A549 (cell line): ENCODE results near the gene PRRT4.

Source experiments
- CEBPB ChIP-seq, 2 experiments: fragments of >200 bp in 1 of 2; sonication (Bioruptor Twin) in 1 of 2; formaldehyde crosslinking in 1 of 2; IDR thresholded peaks; 2 replicates each; pipeline ENCODE4 v1.6.1; 2012 to 2016
- CTCF ChIP-seq: fragments of >200 bp; sonication (Bioruptor Twin); formaldehyde crosslinking; IDR thresholded peaks from 3 replicates; pipeline ENCODE4 v1.5.1; 2016
- EP300 ChIP-seq, 2 experiments: fragments of >200 bp; sonication (Bioruptor Twin); formaldehyde crosslinking; IDR thresholded peaks; 2 replicates in 1 of 2; 3 replicates in 1 of 2; pipeline ENCODE4 v1.6.1; 2016 to 2017
- HDAC2 ChIP-seq: fragments of 200-600 bp; sonication (generic); IDR thresholded peaks from 2 replicates; pipeline ENCODE4 v1.6.1; 2016
- MYC ChIP-seq: IDR thresholded peaks from 2 replicates; pipeline ENCODE4 v1.6.1; 2012; ENCODE audit warnings: mild to moderate bottlenecking, inconsistent platforms, low read length, improper control_type of control experiment, borderline replicate concordance
- NPAS2 ChIP-seq: fragments of 250-450 bp; sonication (Bioruptor Pico); IDR thresholded peaks from 2 replicates; pipeline ENCODE4 v1.8.0; 2022; ENCODE audit warnings: mild to moderate bottlenecking, moderate library complexity, borderline replicate concordance
- POLR2A ChIP-seq: IDR thresholded peaks from 2 replicates; pipeline ENCODE4 v1.6.1; 2012; ENCODE audit warnings: mild to moderate bottlenecking, low read length
- RAD21 ChIP-seq, 2 experiments: fragments of >200 bp in 1 of 2; sonication (Bioruptor Twin) in 1 of 2; formaldehyde crosslinking in 1 of 2; IDR thresholded peaks in 1 of 2; conservative IDR thresholded peaks in 1 of 2; 2 replicates in 1 of 2; 3 replicates in 1 of 2; pipeline ENCODE4 v1.6.1; 2012 to 2018; ENCODE audit warnings: inconsistent platforms in 1 of 2
- REST ChIP-seq: fragments of 200-600 bp; sonication (generic); IDR thresholded peaks from 2 replicates; pipeline ENCODE4 v1.6.1; 2016; ENCODE audit warnings: antibody characterized with exemption, mild to moderate bottlenecking, moderate library complexity
- TF ChIP-seq, protein P1 (sequence below): IDR thresholded peaks from 2 replicates; pipeline ENCODE4 v1.6.1; 2012
- TF ChIP-seq, protein P2 (sequence below): fragments of >200 bp; sonication (Bioruptor Twin); formaldehyde crosslinking; IDR thresholded peaks from 3 replicates; pipeline ENCODE4 v1.6.1; 2016

DNA sequence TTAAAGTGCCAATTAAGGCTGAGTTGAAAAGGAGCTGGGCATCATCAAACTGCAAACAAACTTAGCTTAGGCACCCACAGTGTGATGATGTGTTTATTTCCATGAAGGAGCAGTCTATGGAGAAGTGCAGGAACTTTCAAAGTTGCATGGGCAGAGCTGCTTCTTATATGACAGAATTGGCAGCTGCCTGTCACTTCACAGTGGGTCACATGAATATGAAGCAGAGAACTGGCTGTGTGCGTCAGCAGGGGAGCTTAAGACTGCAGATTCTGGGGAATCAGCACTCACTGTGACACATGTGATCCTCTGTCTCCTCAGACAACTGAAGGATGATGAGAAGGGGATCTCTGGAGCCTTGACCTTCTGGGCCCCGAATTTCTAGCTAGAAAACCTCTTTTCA, 54.4 kb downstream of the PRRT4 start:
- no peak for TF ChIP-seq MYC
- TF ChIP-seq, protein P1, sequence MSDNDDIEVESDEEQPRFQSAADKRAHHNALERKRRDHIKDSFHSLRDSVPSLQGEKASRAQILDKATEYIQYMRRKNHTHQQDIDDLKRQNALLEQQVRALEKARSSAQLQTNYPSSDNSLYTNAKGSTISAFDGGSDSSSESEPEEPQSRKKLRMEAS = no peak
- TF ChIP-seq, protein P2, sequence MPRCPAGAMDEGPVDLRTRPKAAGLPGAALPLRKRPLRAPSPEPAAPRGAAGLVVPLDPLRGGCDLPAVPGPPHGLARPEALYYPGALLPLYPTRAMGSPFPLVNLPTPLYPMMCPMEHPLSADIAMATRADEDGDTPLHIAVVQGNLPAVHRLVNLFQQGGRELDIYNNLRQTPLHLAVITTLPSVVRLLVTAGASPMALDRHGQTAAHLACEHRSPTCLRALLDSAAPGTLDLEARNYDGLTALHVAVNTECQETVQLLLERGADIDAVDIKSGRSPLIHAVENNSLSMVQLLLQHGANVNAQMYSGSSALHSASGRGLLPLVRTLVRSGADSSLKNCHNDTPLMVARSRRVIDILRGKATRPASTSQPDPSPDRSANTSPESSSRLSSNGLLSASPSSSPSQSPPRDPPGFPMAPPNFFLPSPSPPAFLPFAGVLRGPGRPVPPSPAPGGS = no peak
- no peak for TF ChIP-seq POLR2A
- TF ChIP-seq CEBPB (IDR thresholded peaks at IDR 0.05) = no peak
- TF ChIP-seq CTCF = no peak
- TF ChIP-seq RAD21 (conservative IDR thresholded peaks at IDR 0.05 in 1 of 2, IDR thresholded peaks at IDR 0.05 in 1 of 2) = no peak
- no peak for TF ChIP-seq HDAC2
- TF ChIP-seq EP300 (IDR thresholded peaks at IDR 0.05) = no peak
- TF ChIP-seq REST = no peak
- TF ChIP-seq NPAS2 (CRISPR knock-in tag) = no peak
